ENCODE results near the gene DMRTA1.
"Not testable (repeated sequence)": the region's sequence is repeated elsewhere in the genome, so short reads cannot be mapped to it uniquely, and the experiment has no call there.

Gene DMRTA1

DNA sequence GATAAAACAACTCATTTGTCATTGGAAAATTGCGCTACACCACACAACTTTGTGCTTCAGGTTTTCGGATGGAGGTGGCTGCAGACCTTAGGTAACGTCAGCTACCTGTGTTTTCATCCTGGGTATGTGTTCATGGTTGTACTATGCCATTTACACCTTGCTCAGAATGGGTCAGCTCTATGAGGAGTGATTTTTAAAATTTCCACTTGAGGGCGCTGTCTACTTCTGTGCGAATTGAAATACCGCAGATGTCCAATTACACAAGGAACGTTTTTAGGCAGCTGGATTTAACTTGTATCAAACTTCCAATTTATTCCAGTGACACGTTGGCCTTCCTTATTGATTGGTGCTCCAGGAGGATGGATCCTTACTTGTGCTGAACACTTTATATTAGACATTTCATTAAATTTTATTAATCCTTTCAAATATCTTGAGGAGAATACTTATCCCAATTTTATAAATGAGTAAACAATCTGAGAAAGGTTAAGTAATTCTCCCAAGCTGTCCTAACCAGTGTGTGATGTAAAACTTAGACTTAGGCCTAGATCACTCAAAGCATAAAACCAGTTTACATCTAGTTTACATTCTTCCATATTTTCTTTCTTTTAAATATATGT, 23.4 kb downstream of the DMRTA1 start:
- no peak overlapping the region for H3K27ac ChIP-seq (ENCODE audit: low read depth, low read length)
- no peaks in the 10 kb centered on the region for H3K36me3 ChIP-seq (ENCODE audit: insufficient read depth, low read length)
- H3K9me3 ChIP-seq (ENCODE audit: low read length), result no peaks in the 10 kb centered on the region
- H3K4me3 ChIP-seq (ENCODE audit: low read depth in 1 of 2, low read length in 2 of 2), result no peak overlapping the region
- H3K4me1 ChIP-seq (ENCODE audit: insufficient read depth, low read length), result no peaks in the 10 kb centered on the region
- no peak overlapping the region for H3K9ac ChIP-seq (ENCODE audit: low read length)
- no peaks in the 10 kb centered on the region for H3K27me3 ChIP-seq (ENCODE audit: control insufficient read depth in 1 of 2, insufficient read depth in 2 of 2, low read length in 2 of 2)

DNA sequence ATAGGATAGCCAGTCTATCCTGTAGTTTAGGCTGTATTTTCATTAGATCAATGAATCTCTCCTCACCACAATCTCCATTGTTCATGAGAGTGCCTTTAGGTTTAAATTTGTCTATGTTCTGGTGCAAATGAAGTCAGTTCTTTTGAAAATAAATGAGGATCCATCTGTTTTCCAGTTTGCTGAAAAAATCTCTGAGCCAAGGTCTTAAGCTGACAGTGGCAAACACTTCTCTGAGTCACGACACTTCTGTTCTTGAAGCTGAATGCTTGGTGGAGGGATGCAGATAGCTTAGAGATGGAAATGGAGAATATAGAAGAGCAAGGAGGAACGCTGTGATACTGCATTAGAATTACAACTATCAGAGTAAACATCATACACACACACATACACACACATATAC, 34.9 kb downstream of the DMRTA1 start:
- no peak overlapping the region for H3K4me3 ChIP-seq (ENCODE audit: low read depth in 1 of 2, low read length in 2 of 2)
- no peak overlapping the region for H3K27ac ChIP-seq (ENCODE audit: low read depth, low read length)
- no peaks in the 10 kb centered on the region for H3K27me3 ChIP-seq (ENCODE audit: control insufficient read depth in 1 of 2, insufficient read depth in 2 of 2, low read length in 2 of 2)
- no peak overlapping the region for H3K9ac ChIP-seq (ENCODE audit: low read length)
- H3K4me1 ChIP-seq (ENCODE audit: insufficient read depth, low read length), result no peaks in the 10 kb centered on the region
- H3K9me3 ChIP-seq (ENCODE audit: low read length), result no peaks in the 10 kb centered on the region
- H3K36me3 ChIP-seq (ENCODE audit: insufficient read depth, low read length), result no peaks in the 10 kb centered on the region

DNA sequence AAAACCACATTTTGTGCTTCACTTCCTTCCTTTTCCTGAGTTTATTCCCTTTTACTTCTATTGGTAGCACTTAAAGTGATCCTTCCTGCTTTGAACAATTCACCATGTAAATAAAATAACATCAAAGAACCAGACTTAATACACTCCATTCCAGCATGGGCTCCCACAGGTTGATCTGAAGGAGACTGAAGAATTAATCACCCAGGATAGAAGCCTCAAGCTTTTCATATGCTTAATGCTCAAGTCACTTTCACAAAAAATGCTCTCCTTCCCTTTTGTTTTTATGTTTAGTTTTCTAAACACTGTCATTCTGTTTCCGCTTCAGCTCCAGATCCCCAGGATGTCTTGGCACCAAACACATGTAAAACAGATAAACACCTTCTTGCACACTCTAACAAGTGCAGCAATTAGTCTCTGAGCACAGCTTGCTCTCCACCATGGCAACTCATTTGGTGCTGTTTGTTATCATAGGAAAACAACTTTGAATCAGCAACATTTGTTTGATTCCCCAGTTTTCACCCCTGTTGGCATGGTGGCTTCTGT, 37.0 kb downstream of the DMRTA1 start:
- no peaks in the 10 kb centered on the region for H3K9me3 ChIP-seq (ENCODE audit: low read length)
- no peaks in the 10 kb centered on the region for H3K27me3 ChIP-seq (ENCODE audit: control insufficient read depth in 1 of 2, insufficient read depth in 2 of 2, low read length in 2 of 2)
- no peak overlapping the region for H3K4me3 ChIP-seq (ENCODE audit: low read depth in 1 of 2, low read length in 2 of 2)
- H3K36me3 ChIP-seq (ENCODE audit: insufficient read depth, low read length), result no peaks in the 10 kb centered on the region
- no peaks in the 10 kb centered on the region for H3K4me1 ChIP-seq (ENCODE audit: insufficient read depth, low read length)
- H3K9ac ChIP-seq (ENCODE audit: low read length), result no peak overlapping the region
- no peak overlapping the region for H3K27ac ChIP-seq (ENCODE audit: low read depth, low read length)

DNA sequence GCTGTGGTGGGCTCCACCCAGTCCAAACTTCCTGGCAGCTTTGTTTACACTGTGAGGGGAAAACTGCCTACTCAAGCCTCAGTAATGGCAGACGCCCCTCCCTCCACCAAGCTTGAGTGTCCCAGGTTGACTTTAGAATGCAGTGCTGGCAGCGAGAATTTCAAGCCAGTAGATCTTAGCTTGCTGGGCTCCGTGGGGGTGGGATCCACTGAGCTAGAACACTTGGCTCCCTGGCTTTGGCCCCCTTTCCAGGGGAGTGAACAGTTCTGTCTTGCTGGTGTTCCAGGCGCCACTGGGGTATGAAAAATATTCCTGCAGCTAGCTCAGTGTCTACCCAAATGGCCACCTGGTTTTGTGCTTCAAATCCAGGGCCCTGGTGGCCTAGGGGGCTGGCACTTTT, 49.6 kb downstream of the DMRTA1 start:
- not testable (repeated sequence) for H3K27ac ChIP-seq (ENCODE audit: low read depth, low read length); H3K27me3 ChIP-seq (ENCODE audit: control insufficient read depth in 1 of 2, insufficient read depth in 2 of 2, low read length in 2 of 2); H3K9me3 ChIP-seq (ENCODE audit: low read length); H3K9ac ChIP-seq (ENCODE audit: low read length); H3K36me3 ChIP-seq (ENCODE audit: insufficient read depth, low read length); H3K4me3 ChIP-seq (ENCODE audit: low read depth in 1 of 2, low read length in 2 of 2); H3K4me1 ChIP-seq (ENCODE audit: insufficient read depth, low read length)

Data from muscle layer of colon (tissue), 2 donors.